NCI-H1694 (cell line): ENCODE data around the gene EIF3J.

ENCODE experiments used
- DNase-seq: peaks from one replicate; lab custom pipeline; 2025; lab: John Stamatoyannopoulos, UW

EIF3J gene

DNA sequence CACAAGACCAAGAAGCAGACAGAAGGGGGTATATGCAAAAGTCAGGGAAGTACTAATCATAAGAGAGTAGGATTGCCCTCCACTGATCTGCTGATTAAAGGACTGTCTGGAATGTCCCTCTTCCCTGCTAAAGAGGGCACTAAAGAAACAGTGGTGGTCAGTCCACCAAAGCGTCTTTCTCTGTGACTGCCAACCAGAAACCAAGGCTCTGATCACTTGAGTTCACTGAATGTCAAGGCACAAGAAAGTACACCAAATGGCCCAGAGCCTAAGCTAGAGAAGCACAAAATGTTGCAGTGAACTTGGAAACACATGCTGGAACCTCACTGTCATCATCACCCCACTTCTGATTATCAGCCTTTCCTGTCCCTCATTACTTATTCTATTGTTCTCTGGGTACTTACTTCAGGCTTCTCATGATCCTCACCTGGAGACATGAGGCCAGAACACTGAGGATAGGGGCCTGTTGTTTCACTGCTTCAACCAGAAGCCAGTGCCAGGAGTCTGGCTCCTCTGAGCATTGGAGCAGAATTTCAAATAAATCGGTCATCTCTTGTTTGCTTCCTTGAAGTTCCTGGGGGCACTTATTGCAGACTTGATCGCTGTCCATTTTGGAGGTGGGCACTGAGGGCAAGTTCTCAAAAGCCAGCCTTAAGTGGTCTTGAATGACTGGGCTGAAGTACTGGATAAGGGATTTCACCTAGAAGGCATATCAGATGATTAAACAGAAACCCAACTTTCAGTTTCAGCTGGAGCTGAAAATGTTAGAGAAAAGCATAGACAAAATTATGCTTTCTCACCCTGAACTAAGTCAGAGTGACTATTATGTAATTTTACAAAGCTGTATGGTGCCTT is 58.9 kb downstream of the EIF3J start:
- DNase-seq = no peak

- DNase-seq = no peak
Measured at GRCh38 chr15:44596511-44597010, 59.6 kb downstream of the EIF3J start.

DNA sequence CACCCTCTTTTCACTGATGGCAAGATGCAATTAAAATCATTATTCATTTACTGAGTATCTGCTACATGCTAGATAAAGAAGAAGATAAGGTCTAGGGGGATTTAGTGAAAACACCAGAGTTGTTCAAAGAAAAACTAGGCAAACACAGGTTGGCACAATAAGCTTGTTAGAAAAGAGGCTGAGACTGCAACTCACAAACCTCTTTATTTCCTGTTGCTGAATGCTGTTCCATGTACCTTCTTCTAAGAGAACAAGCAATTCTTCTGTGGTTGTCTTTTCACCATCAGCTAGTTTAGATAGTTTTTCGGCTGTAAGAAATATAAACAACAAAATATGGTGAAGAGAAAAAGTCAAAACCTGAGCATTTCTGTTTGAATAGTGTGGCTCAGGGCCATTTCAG is 61.1 kb downstream of the EIF3J start:
- DNase-seq = no peak

DNA sequence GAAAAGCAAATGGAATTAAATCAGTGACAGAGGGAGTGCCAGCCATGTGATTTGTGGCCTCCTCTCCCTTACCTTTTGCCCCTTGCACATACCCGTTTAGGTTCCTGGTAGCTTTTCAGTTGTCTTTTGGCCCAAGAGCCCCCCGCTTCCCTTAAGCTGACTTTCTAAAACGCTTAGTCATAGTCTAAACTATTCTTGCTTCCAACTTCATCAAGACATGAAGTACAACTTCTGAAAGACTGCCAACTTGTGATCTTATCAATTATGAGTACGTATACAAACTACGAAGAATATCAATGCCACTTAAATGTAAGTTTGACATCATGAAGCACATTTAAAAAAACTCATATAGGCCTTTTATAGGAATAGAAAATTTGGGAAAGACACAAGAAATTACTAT is 61.9 kb downstream of the EIF3J start:
- DNase-seq = no peak

DNA sequence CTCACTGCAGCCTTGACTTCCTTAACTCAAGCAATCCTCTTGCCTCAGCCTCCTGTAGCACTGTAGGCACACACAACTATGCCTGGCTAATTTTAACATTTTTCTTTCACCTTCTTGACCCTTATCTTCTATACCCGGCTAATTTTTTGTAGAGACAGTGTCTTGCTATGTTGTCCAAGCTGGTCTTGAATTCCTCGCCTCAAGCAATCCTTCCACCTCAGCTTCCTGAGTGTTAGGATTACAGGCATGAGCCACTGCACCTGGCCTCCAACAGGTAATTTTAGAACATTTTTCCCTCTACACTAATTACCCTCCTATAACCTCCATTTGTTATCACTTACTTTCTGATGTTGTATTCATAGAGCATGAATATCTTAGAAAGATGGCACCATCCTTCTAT is 66.2 kb downstream of the EIF3J start:
- DNase-seq = no peak

DNA sequence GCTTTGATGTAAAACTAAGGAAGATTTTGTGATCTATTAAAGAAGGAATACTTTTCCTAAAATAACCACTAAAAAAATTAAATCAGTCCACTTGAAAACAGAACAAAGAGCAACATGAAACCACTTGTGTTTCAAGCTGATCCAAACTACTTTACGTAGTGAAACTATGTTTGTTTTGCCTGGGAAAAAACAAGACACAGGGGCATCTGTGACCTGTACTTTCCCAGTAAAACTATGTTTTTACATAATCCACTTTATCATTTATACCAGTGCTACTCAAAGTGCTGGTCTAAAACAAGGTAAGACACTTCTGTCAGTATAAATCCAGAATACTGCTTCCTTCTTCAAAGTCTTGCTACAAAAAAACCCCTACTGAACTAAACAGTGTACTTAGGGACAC is 69.8 kb downstream of the EIF3J start:
- DNase-seq = no peak
